SK-MEL-5 (cell line): ENCODE measurements around the gene TTC9B. TPM values are rescaled to one million over a fixed set of nuclear protein-coding genes. Genes with fewer than 3 reads are reported as not detected.

Experiments
- total RNA-seq: library from RNA; depleted of rRNA; stranded (reverse); fragments of >200 nt; shearing (Covaris generic); gene quantifications from 2 replicates; pipeline ENCODE4 v1.2.3, GENCODE V29; 2014; rRNA removed

Gene TTC9B
- total RNA-seq, 1 experiment from 2014 or later = not detected

Other genes with a start within 250 kb of the TTC9B start
- gene PSMC4, start 247.2 kb downstream of the TTC9B start, total RNA-seq = 162 and 174 TPM in 2 replicates
- 2.0 and 6.4 TPM in 2 replicates for gene ZNF546, start 221.3 kb downstream of the TTC9B start, total RNA-seq
- 5.2 and 5.9 TPM in 2 replicates for gene ZNF780B, start 162.2 kb downstream of the TTC9B start, total RNA-seq
- gene ZNF780A, start 127.4 kb downstream of the TTC9B start, total RNA-seq = 16.9 and 19.0 TPM in 2 replicates
- gene MAP3K10, start 27.0 kb downstream of the TTC9B start, total RNA-seq = 12.0 and 14.1 TPM in 2 replicates
- 0.08 TPM in 1 of 2 replicates, not detected in the other for gene CCNP, start 8.3 kb upstream of the TTC9B start, total RNA-seq
- 53.8 and 68.6 TPM in 2 replicates for gene AKT2, start 67.0 kb upstream of the TTC9B start, total RNA-seq
- gene C19orf47, start 130.0 kb upstream of the TTC9B start, total RNA-seq = 3.4 and 4.1 TPM in 2 replicates
- 69.0 and 73.4 TPM in 2 replicates for gene PLD3, start 130.3 kb upstream of the TTC9B start, total RNA-seq
- gene HIPK4, start 171.8 kb upstream of the TTC9B start, total RNA-seq = 0.08 TPM in 1 of 2 replicates, not detected in the other
- gene PRX, start 195.0 kb upstream of the TTC9B start, total RNA-seq = 0.95 and 1.1 TPM in 2 replicates
- 6.6 and 8.9 TPM in 2 replicates for gene SERTAD1, start 207.6 kb upstream of the TTC9B start, total RNA-seq
- gene SERTAD3, start 226.0 kb upstream of the TTC9B start, total RNA-seq = 10.8 and 12.8 TPM in 2 replicates
- 104 and 110 TPM in 2 replicates for gene BLVRB, start 247.4 kb upstream of the TTC9B start, total RNA-seq
- 0.32 and 0.53 TPM in 2 replicates for gene SPTBN4, start 248.6 kb upstream of the TTC9B start, total RNA-seq